Measurements from ENCODE around the gene IFITM2.

DNA sequence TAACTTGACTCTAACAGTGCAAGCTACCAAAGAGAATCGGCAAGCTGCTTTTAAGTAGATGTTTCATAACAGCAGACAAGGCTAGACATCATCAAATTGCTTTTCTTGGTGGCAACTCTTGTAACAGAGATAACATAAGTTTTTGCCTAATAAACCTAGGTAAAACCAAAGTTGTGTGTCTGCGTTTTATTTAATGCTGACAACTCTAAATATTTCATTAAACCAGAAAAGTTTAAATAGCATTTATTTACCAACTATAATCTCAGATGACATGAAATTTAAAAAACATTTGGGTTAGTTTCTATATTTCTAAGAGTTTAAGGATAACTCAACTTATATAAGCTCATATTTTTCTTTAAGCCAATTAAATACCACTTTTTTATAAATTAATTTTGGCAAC, 32.3 kb downstream of the IFITM2 start:
- TF ChIP-seq, protein P1, sequence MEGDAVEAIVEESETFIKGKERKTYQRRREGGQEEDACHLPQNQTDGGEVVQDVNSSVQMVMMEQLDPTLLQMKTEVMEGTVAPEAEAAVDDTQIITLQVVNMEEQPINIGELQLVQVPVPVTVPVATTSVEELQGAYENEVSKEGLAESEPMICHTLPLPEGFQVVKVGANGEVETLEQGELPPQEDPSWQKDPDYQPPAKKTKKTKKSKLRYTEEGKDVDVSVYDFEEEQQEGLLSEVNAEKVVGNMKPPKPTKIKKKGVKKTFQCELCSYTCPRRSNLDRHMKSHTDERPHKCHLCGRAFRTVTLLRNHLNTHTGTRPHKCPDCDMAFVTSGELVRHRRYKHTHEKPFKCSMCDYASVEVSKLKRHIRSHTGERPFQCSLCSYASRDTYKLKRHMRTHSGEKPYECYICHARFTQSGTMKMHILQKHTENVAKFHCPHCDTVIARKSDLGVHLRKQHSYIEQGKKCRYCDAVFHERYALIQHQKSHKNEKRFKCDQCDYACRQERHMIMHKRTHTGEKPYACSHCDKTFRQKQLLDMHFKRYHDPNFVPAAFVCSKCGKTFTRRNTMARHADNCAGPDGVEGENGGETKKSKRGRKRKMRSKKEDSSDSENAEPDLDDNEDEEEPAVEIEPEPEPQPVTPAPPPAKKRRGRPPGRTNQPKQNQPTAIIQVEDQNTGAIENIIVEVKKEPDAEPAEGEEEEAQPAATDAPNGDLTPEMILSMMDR (IDR thresholded peaks at IDR 0.05) = no peak
- no peak for TF ChIP-seq POLR2AphosphoS5 (IDR thresholded peaks at IDR 0.05)
- no peak for TF ChIP-seq POLR2A (IDR thresholded peaks at IDR 0.05)
